NCI-H1930 (cell line): ENCODE measurements around the gene OARD1.

Experiments
- DNase-seq, 2 experiments: peaks; one replicate each; lab custom pipeline; 2025; lab: John Stamatoyannopoulos, UW

The OARD1 gene

DNA sequence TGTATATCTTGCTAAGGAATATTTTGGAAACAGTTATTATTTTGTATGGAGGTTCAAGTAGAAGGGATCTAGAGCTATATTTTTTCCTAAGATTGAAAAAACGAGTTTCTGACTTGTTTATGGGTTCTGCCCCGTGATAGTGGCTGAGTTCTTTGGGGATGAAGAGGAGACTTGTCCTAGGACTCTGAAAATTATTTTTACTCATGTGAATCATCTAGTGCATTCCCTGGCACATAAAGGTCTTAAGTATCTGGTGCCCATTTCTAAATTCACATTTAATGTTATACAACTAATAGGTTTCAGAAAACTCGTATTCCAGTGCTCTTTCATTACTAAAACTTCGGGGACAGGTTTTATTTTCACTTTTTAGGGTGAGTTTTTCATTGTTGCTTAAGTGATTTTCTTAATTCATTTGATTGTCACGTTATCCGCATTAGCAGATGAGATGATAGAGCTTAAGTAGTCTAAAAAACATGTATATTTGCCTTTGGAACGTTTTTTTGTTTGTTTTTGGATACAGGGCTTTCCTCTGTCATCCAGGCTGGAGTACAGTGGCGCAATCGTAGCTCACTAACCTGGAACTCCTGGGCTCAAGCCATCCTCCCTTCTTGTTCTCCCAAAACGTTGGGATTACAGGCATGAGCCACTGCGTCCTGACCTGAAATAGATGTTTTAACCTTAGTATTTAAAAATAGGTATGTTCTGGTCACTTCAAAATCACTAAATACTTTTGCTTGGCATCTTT is 2.7 kb upstream of the OARD1 start:
- DNase-seq: no peak

DNA sequence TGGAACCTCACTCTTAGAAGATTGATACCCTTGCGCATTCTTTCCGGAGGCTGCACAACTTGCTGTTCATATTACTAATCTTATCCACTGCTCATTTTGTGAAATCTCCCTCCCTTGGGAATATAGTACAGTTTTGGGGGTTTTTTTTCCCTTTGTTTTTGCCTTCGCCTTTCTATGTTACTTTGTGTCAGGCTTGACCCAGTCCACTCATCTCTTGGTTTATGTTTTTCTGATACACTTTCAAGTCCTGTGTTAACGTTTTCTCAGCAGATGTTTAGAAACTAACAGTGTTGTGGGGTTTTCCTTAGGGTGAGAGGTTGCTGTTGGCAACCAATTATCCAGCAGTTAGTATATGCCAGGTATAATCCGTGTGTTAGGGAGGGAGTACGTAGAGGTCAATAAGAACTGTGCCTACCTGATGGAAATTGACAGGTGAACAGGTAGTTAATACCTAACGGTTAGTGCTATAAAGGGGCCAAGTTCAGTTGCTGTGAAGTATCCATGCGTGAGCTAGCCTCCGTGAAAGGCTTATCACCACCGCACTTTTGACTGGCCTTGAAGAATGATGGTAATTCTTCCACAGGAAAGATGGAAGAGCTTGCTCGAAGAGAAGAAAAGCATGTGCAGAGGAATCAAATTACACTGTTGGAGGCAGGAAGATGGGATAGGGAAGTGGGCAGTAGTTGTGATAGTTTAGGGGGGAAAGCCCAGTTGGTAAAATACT is 2.0 kb upstream of the OARD1 start:
- DNase-seq: no peak

DNA sequence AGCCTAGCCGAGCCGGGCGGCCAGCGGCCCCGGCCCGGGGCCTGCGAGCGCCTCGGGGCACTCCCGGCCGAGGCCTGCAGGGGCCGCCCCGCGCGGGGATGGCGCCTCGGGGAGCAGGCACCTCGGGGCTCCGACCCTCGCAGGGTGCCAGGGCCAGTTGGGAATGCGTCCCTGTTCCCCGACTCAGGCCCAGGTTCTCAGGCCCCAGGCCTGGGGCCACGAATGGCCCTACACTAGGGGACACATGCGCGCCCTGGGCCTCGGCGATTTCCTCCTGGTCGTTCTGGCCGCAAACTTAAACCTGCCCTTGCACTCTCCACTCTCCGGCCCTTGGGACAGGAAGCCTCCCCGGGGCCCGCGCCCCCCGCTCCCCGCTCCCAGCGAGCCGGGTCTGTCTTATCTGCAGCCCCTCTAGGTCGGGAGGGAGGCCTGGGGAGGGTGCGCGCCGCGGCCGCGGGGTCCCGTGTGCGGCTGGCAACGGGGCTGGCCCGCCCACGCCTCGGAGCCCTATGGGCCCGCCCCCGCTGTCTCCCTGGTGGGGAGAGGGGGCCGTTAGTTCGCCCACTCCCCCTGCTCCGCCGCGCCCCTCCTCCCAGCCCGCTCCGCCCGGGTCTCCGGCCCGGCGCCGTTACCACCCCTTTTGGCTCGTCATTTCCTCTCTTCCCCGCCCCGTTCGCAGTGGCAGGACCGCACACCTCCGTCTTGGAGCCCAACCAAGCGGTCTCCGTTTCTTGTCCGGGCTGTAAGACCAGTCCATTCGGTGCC is 1.2 kb upstream of the OARD1 start:
- DNase-seq: peak; percentile 53 to 71

DNA sequence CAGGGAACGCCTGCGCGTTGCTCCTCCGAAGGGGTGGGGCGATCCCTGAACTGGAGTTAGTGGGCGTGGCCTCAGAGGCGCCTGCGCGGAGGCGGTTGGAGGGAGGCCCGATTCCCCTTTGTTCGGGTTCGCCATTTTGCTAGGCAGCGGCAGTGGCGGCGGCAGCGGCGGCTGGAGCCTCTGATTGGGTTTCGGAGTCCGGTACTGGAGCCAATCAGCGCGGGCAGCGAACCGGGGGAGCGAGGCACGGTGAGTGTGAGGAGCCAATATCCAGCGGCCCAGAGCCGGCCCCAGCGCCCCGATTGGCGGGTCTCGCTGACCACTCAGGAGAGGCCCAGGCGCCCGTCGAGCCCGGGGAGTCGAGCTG is 663 bp upstream of the OARD1 start, which contains the start of gene NFYA:
TSS of gene NFYA (plus strand) at position 139 of the 367 bp plus-strand sequence. CDS start 6,116 bp downstream, outside the sequence.
- peak in 1 of 2 experiments; percentile 100 for DNase-seq

DNA sequence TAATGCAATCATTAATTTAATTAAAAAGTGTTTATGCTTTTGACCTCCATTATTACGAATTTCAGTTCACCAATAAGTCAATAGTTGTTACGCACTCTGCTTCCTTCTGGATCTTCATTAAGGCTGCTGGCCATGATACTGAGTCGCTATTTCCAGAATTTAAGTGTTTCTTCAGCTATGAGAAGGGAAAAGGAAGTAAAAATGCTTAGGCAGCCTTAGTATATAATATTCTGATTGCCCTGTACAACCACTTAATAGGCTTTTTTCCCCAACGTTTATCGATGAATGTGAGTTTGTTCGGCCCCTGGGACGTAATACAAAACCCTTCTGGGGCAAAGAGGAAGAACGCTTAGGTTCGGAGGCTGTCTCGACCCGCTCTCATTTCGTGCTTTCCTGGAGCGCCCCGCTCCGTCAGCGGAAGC is 644 bp downstream of the OARD1 start:
- DNase-seq: no peak

DNA sequence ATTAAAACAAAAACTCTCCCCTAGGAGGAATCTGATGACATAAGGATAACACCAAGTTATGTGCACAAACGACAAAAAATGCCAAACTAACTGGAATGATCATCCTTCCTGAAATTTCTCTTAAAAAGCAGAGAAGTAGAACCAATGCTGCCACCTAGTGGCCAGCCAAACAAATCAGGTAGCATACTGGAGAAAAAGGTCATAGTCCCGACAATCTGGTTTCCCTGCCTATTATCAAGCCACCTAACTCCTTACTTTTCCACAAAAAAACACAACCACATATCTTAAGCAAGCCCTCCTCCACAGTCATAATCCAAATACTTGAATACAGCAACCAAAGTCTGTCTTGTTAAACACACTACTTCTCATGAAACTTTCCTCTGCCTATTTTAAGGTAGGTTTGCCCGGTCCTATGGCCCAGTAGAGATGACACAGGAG is 5.3 kb downstream of the OARD1 start:
- DNase-seq: peak; percentile 29 to 56

DNA sequence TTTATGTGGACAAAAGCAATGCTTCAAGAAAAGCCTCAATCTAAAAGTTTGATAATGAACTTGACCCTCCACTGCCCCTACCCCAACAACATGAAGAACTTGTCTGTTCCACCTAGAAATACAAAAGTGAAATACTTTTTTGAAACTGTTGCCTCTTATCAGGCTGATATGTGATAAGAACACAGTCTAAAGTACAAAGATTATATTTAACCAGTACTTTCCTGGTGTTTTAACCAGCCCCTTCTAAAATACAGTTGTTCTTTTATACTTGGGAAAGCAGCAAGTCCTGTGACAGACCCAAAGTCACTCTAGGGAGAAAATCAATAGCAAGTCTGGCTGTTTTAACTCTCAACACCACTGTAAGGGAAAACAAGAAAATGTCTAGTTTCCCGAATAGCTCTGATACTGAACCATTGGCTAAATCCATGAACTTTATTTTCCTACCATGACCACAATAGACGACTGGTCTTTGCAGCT is 6.6 kb downstream of the OARD1 start:
- no peak for DNase-seq

DNA sequence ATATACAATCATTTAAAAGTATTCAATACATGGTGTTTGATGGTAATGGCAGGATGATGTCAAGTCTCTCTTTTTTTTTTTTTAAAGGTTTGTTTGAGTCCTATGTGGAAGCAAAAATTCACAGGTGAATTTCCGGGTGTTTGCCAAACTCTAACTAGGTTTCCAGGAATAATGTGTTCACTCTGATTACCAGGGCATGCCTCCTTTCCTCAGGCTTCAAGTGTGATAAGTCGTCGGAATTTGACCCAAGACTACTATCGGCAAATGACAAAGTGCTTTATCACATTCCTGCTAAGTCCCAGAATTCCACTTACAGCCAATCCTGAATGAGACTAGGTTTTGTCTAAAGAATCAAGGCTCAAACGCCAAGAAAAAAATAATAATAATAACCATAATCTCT is 7.3 kb downstream of the OARD1 start:
- no peak for DNase-seq

DNA sequence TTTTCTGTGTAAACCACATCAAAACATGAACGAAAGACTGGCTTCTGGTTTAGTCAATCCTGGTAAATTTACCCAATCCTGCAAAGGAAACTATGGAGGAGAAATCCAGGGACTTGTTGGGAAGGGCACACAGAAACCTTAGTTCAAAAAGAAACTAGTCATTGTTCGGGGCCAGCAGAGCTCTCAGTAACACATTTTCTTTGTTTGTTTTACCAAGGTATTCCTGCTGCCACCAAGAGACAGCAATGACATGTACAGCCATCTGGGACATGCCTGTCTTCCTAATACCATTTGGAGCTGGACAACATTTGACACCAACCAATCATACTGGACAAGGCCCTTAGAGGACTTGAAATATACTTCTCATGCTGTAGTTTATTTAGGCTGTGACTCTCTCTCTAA is 8.3 kb downstream of the OARD1 start:
- DNase-seq: no peak

DNA sequence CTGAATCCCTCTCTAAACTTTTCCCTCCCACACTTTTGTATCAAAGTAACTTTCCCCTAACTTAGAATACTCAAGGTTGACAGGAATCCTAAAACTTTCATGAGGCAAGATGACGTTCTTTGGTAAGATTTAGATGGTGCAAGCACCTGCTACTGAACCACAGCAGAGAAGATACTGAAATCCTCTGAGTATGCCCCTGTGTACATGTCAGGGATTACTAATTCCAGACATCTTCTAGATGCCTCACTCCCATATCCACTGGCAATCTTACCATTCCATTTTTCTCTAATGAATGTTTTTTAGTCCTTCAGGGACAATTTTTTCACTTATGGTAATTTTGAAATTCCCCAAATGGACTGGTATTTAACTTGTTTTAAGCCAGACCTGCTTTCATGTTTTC is 10.1 kb downstream of the OARD1 start:
- DNase-seq: no peak

DNA sequence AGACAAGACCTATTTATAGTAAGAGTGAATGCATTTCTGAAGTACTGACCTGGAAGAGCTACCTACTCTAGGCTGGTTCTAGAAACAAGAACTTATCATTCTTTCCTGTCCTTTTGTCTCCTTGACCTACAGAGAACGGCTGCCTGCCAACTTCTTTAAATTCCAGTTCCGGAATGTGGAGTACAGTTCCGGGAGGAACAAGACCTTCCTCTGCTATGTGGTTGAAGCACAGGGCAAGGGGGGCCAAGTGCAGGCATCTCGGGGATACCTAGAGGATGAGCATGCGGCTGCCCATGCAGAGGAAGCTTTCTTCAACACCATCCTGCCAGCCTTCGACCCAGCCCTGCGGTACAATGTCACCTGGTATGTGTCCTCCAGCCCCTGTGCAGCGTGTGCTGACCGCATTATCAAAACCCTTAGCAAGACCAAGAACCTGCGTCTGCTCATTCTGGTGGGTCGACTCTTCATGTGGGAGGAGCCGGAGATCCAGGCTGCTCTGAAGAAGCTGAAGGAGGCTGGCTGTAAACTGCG is 10.9 kb downstream of the OARD1 start:
- no peak for DNase-seq

DNA sequence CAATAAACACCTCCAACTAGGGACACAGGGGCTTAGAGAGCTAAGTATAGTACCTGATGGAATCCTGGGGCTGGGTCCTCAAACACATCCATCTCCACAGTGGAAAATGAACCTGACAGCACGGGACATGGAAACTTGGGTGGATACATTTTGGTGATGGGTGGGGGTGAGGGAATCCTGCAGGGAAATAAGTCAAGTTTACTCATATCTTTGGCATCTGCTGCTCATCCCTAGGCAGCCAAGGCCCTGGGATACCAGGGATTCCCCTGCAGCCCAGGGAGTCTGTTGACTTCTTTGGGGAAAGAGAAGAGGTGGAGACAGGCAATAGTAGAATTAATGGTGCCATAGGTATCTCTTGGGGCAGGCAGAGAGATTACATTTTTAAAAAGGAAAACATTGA is 12.6 kb downstream of the OARD1 start:
- DNase-seq: no peak

DNA sequence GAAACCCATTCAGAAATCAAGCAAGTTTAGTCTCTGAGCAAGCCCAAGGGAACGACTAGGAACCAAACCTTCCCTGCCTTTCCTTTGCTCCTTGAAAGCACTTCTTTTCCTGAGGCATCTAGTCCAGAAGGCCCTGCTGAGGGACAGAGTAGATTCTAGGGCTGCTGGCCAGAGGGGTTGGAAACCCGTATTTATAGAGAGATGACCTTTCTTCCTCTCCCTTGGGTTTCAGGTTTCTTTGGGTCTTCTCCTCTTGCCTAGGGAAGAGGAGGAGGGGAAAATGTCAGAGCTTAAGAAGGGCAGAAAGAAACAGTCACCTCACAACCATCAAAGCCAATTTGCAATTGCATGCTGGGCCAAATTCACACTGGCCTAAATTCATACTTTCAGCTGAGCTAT is 13.4 kb downstream of the OARD1 start:
- no peak for DNase-seq

DNA sequence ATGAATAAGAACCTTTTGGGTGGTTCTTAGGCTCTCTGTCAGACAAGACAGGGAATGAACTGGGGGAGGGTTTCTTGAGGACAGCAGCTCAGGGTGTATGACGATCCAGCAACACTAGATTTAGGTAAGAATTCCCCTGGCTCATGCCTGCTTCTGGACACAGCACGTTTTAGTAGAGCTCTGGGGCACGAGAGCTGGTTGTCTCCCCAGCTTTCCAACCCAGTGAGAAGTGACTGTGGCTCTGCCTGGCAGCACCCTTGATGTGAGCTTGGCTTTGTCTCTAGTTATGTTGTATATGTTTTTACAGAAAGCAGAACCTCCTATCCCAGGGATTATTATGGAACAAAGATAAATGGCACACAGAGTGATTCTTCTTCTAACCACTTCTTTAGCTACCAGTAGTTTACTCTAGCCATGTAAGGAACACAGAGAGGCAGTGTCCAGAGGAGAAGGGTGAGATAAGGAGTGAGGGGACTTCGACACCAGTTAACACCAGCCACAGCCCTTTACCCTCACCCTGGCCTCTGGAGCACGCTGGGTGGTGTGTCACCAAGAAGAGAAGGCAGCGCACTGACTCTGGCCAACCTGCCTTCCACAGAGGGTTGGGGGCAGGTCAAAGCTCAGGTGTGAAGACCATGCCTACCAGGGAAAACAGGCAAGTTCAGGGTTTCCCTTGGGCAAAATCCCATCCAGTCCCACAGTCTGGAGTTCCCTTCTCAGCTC is 15.2 kb downstream of the OARD1 start:
- no peak for DNase-seq

DNA sequence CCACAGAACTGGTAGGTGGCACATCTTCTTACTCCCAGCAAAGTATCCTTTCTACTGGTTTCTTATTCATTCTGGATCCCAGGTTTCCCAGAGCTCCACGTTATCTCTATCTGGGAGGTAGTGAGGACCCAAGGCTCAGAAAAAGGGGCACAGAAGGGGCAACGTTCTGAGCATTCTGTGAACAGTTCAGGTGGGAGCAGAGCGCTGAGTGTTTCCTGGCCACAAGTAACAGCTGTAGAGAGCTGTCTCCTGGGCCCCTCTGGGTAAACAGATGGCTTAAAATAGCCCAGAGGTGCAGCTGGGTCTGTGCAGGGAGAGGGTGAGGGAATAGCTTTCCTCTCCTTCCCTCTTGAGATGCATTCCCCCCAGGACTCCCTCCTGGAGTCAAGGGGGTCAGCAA is 17.0 kb downstream of the OARD1 start:
- DNase-seq: no peak

DNA sequence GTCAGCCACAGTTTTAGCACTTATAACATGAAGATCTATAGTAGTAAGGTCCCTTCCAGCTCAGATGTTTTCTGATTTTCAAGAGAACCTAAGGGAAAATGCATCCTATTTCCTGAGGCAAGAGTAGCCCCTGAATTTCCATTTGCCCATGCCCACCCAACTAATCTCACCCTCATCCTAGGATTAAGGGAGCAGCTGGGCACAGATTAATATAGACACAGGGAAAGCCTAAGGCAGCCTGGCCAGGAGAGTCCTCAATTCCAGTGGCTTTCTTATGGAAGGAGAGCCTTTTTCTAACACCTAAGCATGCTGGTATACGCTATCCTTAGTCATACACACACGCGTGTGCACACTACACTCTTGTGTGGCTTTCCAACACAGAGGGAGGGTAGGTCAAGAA is 17.6 kb downstream of the OARD1 start:
- no peak for DNase-seq

DNA sequence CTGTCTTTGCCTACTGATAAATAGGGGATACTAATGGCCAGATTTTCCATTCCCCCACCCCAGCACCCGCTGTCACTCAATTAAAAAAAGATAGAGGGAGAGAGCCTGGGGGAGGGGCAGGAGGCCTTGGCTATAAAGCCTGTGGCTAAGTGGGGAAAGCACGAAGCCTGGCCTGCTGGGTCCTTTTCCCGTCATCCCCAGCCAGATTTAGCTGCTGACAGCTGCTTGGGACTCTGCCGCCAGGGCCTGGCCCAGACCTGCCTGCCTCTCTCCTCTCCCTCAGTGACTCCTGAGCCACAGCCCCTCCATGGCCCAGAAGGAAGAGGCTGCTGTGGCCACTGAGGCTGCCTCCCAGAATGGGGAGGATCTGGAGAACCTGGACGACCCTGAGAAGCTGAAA is 19.1 kb downstream of the OARD1 start, which contains the start of gene APOBEC2:
TSS of gene APOBEC2 (plus strand) at position 162 of the 400 bp plus-strand sequence. CDS start at position 308, 146 bp downstream.
- DNase-seq: no peak

DNA sequence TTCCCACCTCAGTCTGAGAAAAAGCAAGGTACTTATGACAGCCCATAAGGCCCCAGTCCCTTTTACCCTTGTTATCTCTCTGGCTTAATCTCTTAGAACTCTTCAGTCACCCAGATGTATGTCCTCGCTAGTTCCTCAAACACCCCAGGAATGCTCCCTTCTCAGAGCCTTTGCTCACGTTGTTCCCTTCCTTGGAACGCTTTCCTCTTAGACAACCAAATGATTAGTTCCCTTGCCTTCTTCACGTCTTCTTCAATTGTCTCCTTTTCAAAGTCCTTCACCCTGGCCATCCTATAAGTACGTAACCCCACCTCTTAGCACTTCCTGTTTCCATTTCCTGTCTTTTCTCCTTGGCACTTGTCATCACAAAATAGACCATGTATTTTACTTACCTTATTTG is 20.3 kb downstream of the OARD1 start:
- no peak for DNase-seq

DNA sequence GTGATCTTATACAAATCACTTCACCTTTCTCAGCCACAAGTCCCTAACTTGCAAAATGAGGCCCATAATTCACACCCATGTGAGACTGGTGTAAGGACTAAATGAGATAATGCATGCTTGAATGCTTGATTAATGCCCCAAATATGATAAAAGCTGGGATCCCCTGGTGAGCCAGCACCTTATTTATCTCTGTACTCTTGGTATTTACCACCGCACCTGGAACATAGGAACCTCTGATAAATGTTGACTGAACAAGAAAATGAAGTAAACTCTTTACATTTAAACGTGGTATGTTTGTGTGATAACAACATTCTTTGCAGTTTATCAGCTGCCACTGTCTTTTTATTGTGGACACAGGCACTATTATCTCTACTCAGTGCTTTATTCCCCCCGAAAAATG is 21.6 kb downstream of the OARD1 start:
- no peak for DNase-seq

DNA sequence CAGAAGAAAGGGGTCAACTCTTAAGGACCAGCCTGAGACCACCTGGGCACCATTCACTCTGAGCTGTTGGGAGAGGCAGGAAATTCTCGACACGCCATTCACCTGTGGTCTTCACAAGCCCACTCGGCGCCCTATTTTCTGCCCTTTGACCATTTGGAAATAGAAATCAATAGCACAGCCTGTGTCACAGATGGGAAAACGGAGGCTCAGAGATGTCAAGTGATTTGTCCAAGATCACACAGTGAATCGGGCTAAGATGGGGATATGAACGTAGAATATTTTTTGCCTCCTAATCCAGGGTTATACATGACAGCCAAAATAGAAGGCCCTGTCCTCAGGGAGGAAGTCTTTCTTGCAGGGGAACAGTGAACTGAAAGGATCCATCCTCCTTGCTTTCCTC is 22.2 kb downstream of the OARD1 start:
- no peak for DNase-seq

DNA sequence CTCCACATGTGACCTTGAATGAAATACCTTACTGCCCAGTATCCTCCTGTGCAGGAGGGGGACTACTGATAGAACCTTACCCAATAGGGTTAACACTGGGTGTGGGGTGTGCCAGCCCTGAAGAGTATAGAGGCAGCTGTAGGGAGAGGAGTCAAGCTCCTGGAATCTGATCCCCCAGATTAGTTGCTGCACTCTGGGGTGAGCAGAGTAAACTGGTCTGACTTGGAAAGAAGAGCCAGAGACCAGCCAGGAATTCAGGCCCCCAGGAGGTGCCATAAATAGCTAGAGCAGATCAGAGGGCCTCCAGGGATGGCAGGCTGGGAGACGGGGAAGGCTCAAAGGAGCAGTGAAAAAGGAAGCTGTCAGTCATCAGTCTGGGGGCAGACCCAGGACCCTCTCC is 22.6 kb downstream of the OARD1 start:
- DNase-seq: no peak
